GM06990 (cell line): Measurements from ENCODE around the gene KLF16.

ENCODE experiments used
- DNase-seq: peaks from one replicate; pipeline ENCODE4 v3.0.0-alpha.2; 2011; ENCODE audit not compliant: insufficient read length; ENCODE audit errors: extremely low read depth
- H3K27me3 ChIP-seq: replicated peaks from 2 replicates; pipeline ENCODE4 v1.6.0; 2011; ENCODE audit warnings: low read length; ENCODE audit not compliant: control insufficient read depth, insufficient read depth
- H3K36me3 ChIP-seq: 2 replicates; pipeline ENCODE4 v1.5.1; 2011; ENCODE audit warnings: low read length; ENCODE audit not compliant: control insufficient read depth, insufficient read depth
- H3K4me3 ChIP-seq: replicated peaks from 2 replicates; pipeline ENCODE4 v1.5.1; 2011; ENCODE audit warnings: low read depth, mild to moderate bottlenecking, control low read depth, low read length
- TF ChIP-seq, protein P1 (sequence below): IDR thresholded peaks from 2 replicates; pipeline ENCODE4 v1.5.1; 2011; ENCODE audit warnings: low read length, control low read depth, mild to moderate bottlenecking, inconsistent platforms; ENCODE audit not compliant: insufficient read depth, poor library complexity, severe bottlenecking

KLF16 gene

GRCh38 chr19:1837625-1838105, 25.7 kb downstream of the KLF16 start:
- Histone ChIP-seq H3K4me3 (no peak overlapping the region), H3K36me3 (peaks cover 5% of the 10 kb centered on the region), H3K27me3 (no peaks in the 10 kb centered on the region)
- TF ChIP-seq, protein P1, sequence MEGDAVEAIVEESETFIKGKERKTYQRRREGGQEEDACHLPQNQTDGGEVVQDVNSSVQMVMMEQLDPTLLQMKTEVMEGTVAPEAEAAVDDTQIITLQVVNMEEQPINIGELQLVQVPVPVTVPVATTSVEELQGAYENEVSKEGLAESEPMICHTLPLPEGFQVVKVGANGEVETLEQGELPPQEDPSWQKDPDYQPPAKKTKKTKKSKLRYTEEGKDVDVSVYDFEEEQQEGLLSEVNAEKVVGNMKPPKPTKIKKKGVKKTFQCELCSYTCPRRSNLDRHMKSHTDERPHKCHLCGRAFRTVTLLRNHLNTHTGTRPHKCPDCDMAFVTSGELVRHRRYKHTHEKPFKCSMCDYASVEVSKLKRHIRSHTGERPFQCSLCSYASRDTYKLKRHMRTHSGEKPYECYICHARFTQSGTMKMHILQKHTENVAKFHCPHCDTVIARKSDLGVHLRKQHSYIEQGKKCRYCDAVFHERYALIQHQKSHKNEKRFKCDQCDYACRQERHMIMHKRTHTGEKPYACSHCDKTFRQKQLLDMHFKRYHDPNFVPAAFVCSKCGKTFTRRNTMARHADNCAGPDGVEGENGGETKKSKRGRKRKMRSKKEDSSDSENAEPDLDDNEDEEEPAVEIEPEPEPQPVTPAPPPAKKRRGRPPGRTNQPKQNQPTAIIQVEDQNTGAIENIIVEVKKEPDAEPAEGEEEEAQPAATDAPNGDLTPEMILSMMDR, result peak; percentile 99
- no peak for DNase-seq

- H3K36me3 ChIP-seq, result peaks cover 5% of the 10 kb centered on the region
- no peak for DNase-seq
- TF ChIP-seq, protein P1, result no peak
Observed at GRCh38 chr19:1837222-1837565, 26.2 kb downstream of the KLF16 start.

DNA sequence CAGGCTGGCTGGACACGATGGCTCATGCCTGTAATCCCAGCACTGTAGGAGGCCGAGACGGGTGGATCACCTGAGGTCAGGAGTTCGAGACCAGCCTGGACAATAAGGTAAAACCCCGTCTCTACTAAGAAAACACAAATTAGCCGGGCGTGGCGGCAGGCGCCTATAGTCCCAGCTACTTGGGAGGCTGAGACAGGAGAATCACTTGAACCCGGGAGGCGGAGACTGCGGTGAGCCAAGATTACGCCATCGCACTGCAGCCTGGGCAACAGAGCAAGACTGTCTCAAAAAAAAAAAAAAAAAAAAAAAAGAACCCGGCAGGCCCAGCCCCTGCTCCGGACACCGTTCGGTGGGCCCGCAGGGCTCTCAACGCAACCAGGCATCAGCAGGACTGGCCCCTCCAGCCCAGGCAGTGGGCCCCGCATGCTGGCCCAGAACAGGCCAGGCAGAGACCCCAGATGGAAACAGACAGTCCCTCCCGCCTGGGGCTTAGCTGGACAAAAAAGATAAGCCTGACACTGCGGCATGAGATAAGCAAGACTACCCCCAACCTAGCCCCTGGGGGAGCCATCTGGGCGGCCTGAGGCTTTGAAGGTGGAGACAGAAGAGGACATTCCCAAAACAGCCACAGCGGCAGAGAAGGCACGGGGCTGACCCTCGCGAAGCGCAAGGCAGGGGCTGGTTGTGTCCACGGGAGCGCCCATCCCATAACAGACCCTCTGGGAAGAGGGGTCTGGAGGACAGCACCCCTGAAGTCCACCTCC, 26.7 kb downstream of the KLF16 start:
- TF ChIP-seq, protein P1, result no peak
- H3K27me3 ChIP-seq, result no peaks in the 10 kb centered on the region
- DNase-seq, result no peak
- H3K4me3 ChIP-seq, result no peak overlapping the region
- H3K36me3 ChIP-seq, result peaks cover 5% of the 10 kb centered on the region

More at GRCh38 chr19:1837222-1837565, 26.2 kb downstream of the KLF16 start:
- Histone ChIP-seq H3K4me3 (no peak overlapping the region), H3K27me3 (no peaks in the 10 kb centered on the region)

DNA sequence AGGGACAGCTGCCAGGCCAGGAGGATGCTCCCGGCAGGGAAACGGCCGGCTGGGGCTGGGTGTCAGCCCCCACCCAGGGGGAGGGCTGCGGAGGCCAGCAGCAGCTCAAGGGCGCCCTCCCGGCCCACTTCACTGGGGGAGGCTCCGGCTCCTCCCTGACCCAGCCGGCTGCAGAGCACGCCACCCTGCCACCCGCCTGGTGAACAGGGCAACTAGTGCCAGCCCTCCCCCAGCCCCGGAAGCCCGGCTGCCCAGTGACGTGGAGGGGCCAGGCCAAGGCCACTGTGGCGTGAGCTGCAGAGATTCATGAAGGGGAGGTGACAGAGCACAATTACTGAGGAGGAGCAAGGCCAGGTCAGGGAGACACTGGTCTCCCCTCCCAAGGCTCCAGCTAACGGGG, 29.8 kb downstream of the KLF16 start:
- Histone ChIP-seq H3K36me3 (peaks cover 7% of the 10 kb centered on the region), H3K4me3 (no peak overlapping the region), H3K27me3 (no peaks in the 10 kb centered on the region)
- no peak for DNase-seq
- TF ChIP-seq, protein P1, result no peak

DNA sequence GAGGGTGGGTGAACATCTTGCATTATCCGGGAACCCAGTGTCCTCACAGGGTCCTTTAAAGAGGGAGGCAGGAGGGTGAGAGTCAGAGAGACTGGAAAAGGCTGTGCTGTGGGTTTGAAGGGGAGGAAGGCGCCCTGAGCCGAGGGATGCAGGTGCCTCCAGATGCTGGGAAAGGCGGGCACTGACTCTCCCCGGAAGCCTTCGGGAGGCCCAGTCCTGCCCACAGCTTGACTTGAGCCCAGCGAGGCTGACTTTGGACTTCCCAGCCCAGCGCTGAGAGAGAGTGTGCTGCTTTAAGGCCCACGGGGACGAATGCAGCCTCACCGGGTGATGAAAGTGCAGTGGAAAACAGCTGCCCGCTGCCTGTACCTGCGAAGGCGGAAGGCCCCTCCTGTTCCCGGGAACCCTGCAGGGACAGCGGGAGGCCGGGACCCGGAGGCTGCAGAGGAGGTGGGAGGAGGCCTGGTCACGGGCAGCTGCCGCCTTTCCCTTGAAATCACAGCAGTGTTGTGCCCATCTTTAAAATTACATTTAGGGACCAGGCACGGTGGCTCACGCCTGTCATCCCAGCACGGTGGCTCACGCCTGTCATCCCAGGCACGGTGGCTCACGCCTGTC, 31.2 kb downstream of the KLF16 start:
- no peaks in the 10 kb centered on the region for H3K27me3 ChIP-seq
- H3K36me3 ChIP-seq, result peaks cover 5% of the 10 kb centered on the region

More for the DNA sequence above, 31.2 kb downstream of the KLF16 start:
- TF ChIP-seq, protein P1, result no peak
- DNase-seq, result no peak
- H3K4me3 ChIP-seq, result no peak overlapping the region
